ENCODE measurements around the gene ERCC6.

The ERCC6 gene

GRCh38 chr10:49508654-49509053 is 30.3 kb downstream of the ERCC6 start:
- no peak for DNase-seq

DNA sequence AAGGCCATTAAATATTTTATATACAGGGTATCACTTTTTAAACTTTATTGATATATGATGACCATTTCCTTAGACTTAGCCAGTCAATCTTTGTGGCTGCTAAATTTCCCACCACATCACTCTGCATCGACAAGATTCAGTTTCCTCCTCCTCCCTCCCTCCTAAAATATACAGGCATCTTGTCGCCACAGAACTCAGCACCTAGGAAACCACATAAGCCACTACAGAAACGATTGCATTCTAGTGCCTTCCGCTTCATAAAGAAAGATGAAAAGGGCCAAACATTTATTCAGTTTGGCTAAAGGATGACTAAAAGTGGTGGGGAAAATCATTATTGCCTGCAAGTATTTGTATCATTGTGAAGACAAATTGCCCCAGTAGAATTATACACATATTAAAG is 30.7 kb downstream of the ERCC6 start:
- no peak for DNase-seq

DNA sequence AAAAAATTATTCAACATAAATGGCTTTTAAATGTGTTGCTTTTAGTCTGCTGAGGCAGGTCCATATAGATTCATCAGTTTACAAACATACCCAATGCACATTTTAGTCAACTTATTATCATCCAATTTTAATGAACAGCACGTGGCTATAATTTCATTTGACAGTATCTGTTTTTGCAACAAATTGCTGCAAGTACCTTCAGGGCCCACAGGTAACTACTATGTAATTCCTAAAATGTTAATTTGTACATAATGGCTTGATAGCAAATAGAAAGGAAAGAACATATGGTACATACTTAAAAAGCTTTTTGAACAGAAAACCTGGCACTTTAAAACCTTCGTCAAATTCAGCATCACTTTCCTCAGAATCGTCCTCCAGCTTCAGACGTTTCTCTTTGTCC is 33.3 kb downstream of the ERCC6 start:
- DNase-seq = no peak

- DNase-seq = no peak
Observed at GRCh38 chr10:49505076-49505475, 33.8 kb downstream of the ERCC6 start.

DNA sequence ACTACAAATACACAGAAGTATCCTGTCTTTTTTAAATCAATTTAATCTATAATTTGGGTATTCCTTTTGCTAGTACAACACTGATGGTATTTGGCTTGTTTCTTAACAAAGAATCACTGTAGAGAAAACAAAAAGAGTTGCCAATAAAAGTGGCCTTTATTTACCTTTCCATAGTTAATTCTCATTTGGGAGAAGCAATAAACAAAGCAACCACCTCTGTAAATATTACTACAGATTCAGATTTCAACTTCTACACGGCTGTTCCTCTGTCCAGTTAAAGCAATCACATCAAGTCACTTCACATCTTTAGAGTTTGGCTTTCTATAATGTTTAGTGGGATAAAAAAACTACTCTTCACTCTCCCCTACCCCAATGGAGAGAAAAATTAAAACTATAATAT is 34.4 kb downstream of the ERCC6 start:
- no peak for DNase-seq

- DNase-seq = no peak
Observed at GRCh38 chr10:49502358-49502757, 36.6 kb downstream of the ERCC6 start.

GRCh38 chr10:49500412-49500811 is 38.5 kb downstream of the ERCC6 start:
- DNase-seq = peak; percentile 70

DNA sequence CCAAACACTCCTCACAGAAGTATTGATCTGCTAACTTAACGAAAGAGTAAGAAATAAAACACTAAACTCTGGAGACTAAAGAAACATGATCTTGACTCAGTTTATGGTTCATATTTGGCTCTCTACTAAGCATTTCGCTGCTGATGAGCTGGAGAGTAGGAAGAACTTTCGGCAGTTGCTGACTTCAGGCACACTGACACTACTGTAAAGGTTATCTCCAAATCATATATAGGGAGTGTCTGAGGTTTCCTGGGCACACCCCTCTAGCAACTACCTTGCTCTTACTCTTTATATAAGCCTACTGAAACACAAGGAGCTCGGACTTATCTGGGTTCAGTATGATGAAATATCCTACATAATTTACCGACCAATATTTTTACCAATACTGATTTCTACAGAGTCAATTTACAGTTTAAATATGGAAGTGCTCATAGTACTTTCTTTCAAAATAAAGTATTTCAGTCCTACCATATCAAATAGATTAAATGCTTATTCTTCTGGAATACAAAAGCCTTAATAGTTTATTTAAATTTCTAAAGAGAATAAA is 39.5 kb downstream of the ERCC6 start:
- no peak for DNase-seq

GRCh38 chr10:49498425-49498824 is 40.5 kb downstream of the ERCC6 start:
- no peak for DNase-seq

GRCh38 chr10:49497358-49497757 is 41.6 kb downstream of the ERCC6 start:
- DNase-seq = no peak

GRCh38 chr10:49488056-49488717 is 50.7 kb downstream of the ERCC6 start:
- DNase-seq = no peak

DNA sequence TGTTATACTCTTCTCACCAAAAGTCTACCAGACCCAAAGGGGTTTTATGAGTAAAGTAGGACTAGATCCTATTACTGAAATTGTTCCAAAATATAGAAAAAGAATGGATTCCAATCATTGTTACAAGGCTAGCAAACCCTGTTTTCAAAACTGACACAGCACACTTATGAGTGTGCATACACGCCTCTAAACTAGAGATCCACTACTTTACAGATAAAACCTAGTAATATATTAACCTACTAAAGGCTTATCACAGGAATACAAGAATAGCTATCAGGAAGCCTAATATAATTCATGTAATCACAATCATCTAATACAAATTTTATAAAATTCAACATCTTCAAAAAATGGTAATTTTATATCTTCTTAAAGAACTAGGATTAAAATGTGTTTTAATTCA is 52.2 kb downstream of the ERCC6 start:
- DNase-seq = no peak

GRCh38 chr10:49486009-49486408 is 52.9 kb downstream of the ERCC6 start:
- DNase-seq = no peak

DNA sequence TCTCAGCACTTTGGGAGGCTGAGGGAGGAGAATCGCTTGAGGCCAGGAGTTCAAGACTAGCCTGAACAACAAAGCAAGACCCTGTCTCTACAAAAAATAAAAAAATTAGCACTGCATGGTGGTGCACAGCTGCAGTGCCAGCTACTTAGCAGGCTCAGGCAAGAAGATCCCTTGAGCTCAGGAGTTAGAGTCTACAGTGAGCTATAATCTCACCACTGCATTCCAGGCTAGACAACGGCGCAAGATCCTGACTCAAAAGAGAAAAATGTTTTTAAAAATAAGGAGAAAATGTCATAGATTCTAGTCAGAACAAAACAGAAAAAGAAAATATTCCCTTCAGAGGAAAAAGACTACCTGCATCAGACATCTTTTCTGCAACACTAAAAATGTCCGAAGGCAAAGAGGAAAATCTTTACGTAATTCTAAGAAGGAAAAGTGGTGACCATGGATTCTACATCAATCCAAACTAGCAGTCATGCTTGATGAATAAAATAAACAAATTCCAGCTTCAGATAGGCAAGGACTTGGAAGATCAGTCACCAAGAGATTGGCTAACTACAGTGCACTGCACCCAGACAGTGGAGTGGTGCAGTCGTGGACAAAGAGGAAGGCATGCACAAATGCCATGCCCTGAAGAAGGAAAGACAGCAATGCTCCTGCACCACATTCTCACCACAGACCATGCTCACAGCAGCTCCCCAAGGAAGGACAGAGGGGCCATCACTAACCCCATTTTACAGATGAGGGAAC is 54.3 kb downstream of the ERCC6 start:
- no peak for DNase-seq

GRCh38 chr10:49478819-49479218 is 60.1 kb downstream of the ERCC6 start:
- DNase-seq = no peak

DNA sequence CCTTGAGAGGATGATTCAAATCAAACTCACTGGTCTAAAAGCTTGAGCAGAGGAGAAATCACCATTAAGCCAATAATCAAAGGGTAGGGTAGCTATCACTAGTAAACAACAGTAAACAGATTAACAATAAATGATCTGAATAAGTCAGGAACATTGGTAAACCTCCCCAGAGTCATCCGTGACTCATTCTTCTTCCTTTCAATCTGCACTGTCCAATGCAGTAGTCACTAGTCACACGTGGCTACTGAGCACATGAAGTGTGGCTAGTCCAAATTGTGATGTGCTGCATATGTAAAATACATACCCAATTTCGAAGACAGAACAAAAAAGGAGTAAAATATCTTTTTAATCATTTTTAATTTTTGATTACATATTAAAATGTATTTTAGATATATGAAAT is 64.0 kb downstream of the ERCC6 start:
- DNase-seq = no peak

DNA sequence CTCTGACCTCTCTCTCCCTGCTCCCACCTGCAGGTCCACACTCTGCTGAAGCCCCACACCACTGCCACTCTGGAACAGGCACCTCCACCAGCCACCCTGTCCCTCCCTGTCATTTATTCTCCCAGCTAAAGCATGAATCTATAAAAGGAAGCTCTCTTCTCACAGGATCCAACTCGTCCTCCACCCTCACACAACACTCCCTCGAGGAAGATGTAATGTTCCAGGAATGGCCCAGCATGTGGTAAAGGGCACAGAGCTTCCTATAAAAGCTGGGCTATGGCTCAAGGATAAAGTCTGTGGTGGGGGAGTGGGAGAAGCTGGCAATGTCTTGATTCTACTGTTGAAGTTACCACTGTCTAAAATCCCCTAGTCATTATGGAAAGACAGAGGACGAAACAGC is 67.4 kb downstream of the ERCC6 start:
- DNase-seq = no peak

DNA sequence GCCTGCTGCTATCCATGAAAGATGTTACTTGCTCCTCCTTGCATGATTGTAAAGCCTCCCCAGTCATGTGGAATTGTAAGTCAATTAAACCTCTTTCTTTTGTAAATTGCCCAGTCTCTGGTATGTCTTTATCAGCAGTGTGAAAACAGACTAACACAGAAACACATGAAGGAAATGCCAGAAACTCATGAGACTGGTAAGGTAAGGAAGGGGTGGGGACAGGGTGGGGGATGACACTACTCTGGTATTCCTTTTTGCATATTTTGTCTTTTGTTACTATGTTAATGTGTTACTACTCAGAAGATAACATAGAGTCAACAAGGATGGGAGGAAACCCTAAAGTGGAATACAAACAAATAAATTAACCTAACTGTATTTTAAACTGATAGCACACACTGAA is 73.2 kb downstream of the ERCC6 start:
- no peak for DNase-seq
